Activated CD4-positive, alpha-beta T cell treated with anti-CD3 and anti-CD28 coated beads for 36 hours (primary cell): Measurements from ENCODE around the gene CEP78. TPM values are rescaled to one million over a fixed set of nuclear protein-coding genes. Genes with fewer than 3 reads are reported as not detected.

ENCODE experiments used
- ATAC-seq: fragments of 200-7000 bp; cut with Tn5 transposase; one replicate; pipeline ENCODE4 v1.10.0; 2021; ENCODE audit warnings: mild to moderate bottlenecking, moderate library complexity
- CTCF ChIA-PET: fragments of 350-600 bp; sonication (Branson Sonifier 250); formaldehyde crosslinking; loops from one replicate; lab custom pipeline; 2021; ENCODE audit warnings: antibody characterized with exemption; lab: Charles Lee
- POLR2A ChIA-PET: fragments of 350-600 bp; sonication (Branson Sonifier 250); formaldehyde crosslinking; loops from one replicate; lab custom pipeline; 2021; ENCODE audit warnings: antibody characterized with exemption, inconsistent platforms; lab: Charles Lee
- DNase-seq: peaks from one replicate; pipeline ENCODE4 v3.0.0-alpha.2; 2020
- H3K27ac Mint-ChIP-seq: one replicate; pipeline ENCODE4 v1.8.0; 2021; ENCODE audit warnings: mixed read lengths
- H3K27me3 Mint-ChIP-seq: one replicate; pipeline ENCODE4 v1.8.0; 2021; ENCODE audit warnings: mixed read lengths
- H3K36me3 Mint-ChIP-seq: one replicate; pipeline ENCODE4 v1.8.0; 2021; ENCODE audit warnings: low read depth, mixed read lengths
- H3K4me1 Mint-ChIP-seq: one replicate; pipeline ENCODE4 v1.8.0; 2021; ENCODE audit warnings: mixed read lengths
- H3K4me3 Mint-ChIP-seq: one replicate; pipeline ENCODE4 v1.8.0; 2021; ENCODE audit warnings: mild to moderate bottlenecking, moderate library complexity, mixed read lengths
- H3K9me3 Mint-ChIP-seq: one replicate; pipeline ENCODE4 v1.8.0; 2021; ENCODE audit warnings: low read depth, mixed read lengths
- intact Hi-C, 2 experiments: fragments of 100-400 bp; cut with DNase I in 1 of 2; cut with micrococcal nuclease in 1 of 2; formaldehyde crosslinking; loops; one replicate each; pipeline versions ENCODE4 v1.14.2 to v1.15.1; 2022 to 2024; cut with DNase I, micrococcal nuclease
- total RNA-seq, 2 experiments: library from RNA; stranded (reverse); gene quantifications; one replicate each; pipeline ENCODE4 v1.2.3, GENCODE V29; 2021

Gene CEP78
- total RNA-seq, 2 experiments from 2014 or later = 35.0 to 39.2 TPM

DNA sequence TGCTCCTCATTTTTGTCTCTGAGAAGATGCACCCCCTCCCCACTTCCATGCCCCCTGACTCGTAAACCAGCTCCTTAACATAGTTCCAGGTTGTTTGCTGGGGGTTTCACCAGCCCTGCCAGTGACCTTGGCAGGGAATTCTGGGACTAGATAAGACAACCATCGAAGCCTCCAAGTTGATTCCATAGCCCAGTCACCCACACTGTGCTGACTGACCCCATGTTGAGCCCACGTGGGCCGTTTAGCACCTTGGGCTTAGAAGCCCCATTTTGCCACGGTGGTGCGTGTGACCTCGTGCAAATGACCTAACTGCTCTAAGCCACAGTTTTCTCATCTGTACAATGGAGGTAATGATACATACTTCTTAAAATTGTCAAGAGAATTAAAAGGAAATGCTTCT is 85.6 kb downstream of the CEP78 start:
- ATAC-seq (no peak), DNase-seq (no peak)
- no peak overlapping the region for H3K27ac Mint-ChIP-seq
- H3K27me3 Mint-ChIP-seq = no peaks in the 10 kb centered on the region
- H3K9me3 Mint-ChIP-seq = peaks cover 2% of the 10 kb centered on the region
- peaks cover 89% of the 10 kb centered on the region for H3K36me3 Mint-ChIP-seq
- ChIA-PET POLR2A (no interaction called here), CTCF (interaction anchor here (0.7 kb wide), 1 partner anchor 1335 kb away, joined by 3 read pairs; no protein-coding TSS in a partner anchor)
- no peak overlapping the region for H3K4me3 Mint-ChIP-seq
- H3K4me1 Mint-ChIP-seq = no peaks in the 10 kb centered on the region
- intact Hi-C loops = no loop called here

DNA sequence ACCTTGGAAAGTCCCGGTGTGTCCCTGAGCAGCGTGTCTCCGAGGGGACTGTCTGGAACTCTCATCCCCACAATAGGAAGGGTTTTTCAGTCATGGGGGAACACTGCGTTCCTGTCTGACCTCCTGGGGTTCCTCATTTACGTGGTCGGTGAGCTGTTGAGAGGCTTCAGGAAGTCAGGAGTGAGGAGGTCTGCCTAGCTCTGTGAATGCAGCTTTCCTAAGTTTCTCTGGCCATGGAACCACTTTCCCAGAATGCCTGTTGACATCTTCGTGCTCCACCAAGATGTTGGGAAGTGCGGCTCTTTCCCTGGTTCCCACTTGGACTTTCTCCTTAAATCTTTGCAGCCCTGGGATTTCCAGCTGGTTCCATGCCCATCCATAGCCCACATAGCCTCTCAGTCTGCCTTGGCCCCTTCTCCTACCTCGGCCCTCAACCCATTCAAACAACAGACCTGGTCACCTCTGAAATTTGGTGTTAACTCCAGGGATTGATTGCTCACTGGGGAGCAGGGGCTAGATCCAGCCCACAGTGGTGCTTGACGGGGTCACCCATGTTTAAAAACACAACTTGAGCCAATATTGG is 88.3 kb downstream of the CEP78 start:
- ChIA-PET POLR2A (no interaction called here), CTCF (interaction anchor here (1.5 kb wide), 1 partner anchor 10 kb away, joined by 3 read pairs; no protein-coding TSS in a partner anchor)
- DNase-seq (no peak), ATAC-seq (no peak)
- H3K27me3 Mint-ChIP-seq = no peaks in the 10 kb centered on the region
- no peak overlapping the region for H3K4me3 Mint-ChIP-seq
- intact Hi-C loops = no loop called here
- H3K4me1 Mint-ChIP-seq = no peaks in the 10 kb centered on the region
- no peak overlapping the region for H3K27ac Mint-ChIP-seq
- H3K36me3 Mint-ChIP-seq = peaks cover 85% of the 10 kb centered on the region
- peaks cover 2% of the 10 kb centered on the region for H3K9me3 Mint-ChIP-seq

- CTCF ChIA-PET = interaction anchor here (1.5 kb wide), 1 partner anchor 9 kb away, joined by 3 read pairs; no protein-coding TSS in a partner anchor
These were observed 88.8 kb downstream of the CEP78 start for GRCh38 chr9:78324682-78325081.

DNA sequence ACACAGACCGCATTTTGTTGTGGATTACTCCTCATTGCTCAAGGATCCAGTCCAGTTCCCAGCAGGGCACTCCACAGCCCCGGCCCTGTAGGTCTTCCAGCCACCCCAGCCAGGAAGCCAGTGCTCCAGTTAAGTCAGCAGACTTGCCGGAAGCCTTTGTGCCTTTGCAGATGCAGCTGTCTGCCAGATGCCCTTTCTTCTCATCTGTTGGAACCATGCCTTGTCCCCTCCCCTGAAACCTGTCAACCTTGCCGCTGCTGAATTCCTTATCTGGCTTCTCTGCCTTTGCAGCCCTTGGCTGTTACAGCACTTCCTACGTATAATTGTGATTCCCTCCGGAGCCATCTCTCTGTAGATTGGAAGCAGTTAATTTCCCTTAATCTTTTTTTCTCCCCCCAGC is 89.5 kb downstream of the CEP78 start:
- no peaks in the 10 kb centered on the region for H3K27me3 Mint-ChIP-seq
- no peak for DNase-seq
- H3K4me1 Mint-ChIP-seq = no peaks in the 10 kb centered on the region
- no peak for ATAC-seq
- H3K36me3 Mint-ChIP-seq = peaks cover 81% of the 10 kb centered on the region
- POLR2A ChIA-PET = interaction anchor here (0.6 kb wide), 1 partner anchor 100 kb away, joined by 5 read pairs; no protein-coding TSS in a partner anchor
- intact Hi-C loops = no loop called here
- no peaks in the 10 kb centered on the region for H3K9me3 Mint-ChIP-seq
- H3K27ac Mint-ChIP-seq = no peak overlapping the region
- CTCF ChIA-PET = interaction anchor here (0.6 to 1.5 kb wide), 2 partner anchors 8 to 549 kb away, joined by 3 read pairs; no protein-coding TSS in a partner anchor
- H3K4me3 Mint-ChIP-seq = no peak overlapping the region

More at GRCh38 chr9:78324682-78325081, 88.8 kb downstream of the CEP78 start:
- DNase-seq (no peak), ATAC-seq (no peak)
- Mint-ChIP-seq H3K27me3 (no peaks in the 10 kb centered on the region), H3K4me3 (no peak overlapping the region), H3K27ac (no peak overlapping the region), H3K36me3 (peaks cover 84% of the 10 kb centered on the region), H3K9me3 (no peaks in the 10 kb centered on the region), H3K4me1 (no peaks in the 10 kb centered on the region)
- intact Hi-C loops = no loop called here
- POLR2A ChIA-PET = interaction anchor here (0.6 kb wide), 1 partner anchor 99 kb away, joined by 5 read pairs; no protein-coding TSS in a partner anchor

DNA sequence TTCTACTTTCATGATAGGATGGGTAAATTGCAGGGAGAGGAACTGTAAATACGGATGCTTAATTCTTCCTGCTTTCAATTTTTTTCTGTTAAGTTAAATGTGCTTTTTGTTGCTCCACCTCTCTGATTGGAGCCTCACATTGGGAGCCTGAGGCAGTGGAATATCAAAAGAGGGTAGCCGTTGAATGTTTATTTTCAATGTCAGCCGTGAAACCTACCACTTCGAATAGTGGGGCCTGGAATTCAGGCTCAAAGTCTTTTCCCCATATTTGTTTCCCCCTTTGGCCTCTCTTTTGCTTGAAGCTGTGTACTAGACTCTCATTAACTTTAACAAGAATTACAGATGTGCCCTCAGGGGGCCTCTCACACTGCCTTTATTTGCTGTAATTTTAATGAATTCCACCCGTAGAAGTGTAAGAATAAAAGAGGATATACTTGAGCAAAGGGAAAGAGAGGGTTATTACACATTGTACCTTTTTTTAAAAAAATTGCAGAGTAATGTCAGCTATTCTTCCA is 90.0 kb downstream of the CEP78 start:
- Mint-ChIP-seq H3K27ac (no peak overlapping the region), H3K4me3 (no peak overlapping the region), H3K9me3 (no peaks in the 10 kb centered on the region), H3K36me3 (peaks cover 82% of the 10 kb centered on the region), H3K27me3 (no peaks in the 10 kb centered on the region), H3K4me1 (no peaks in the 10 kb centered on the region)
- DNase-seq = no peak
- ChIA-PET CTCF (interaction anchor here (0.6 kb wide), 1 partner anchor 550 kb away, joined by 3 read pairs; no protein-coding TSS in a partner anchor), POLR2A (interaction anchor here (0.6 kb wide), 1 partner anchor 11 kb away, joined by 3 read pairs; no protein-coding TSS in a partner anchor)
- ATAC-seq = no peak
- intact Hi-C loops = no loop called here

DNA sequence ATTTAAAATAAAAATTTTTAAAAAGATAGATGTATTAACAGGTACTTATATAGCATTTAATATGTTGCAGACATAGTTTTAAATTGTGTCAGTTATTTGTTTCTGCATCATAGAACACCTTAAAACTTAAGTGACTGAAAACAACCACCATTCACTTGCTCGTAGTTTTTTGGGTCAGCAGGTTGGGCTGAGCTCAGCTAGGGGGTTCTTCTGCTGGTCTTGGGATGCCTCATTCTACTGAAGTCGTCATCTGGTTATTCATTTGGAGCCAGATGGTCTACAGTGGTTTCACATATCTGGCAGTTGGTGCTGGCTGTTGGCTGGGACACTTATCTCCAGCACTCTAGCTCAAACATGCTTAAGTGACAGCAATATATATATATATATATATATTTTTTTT is 90.7 kb downstream of the CEP78 start:
- Mint-ChIP-seq H3K4me1 (no peaks in the 10 kb centered on the region), H3K4me3 (no peak overlapping the region), H3K27ac (no peak overlapping the region), H3K27me3 (no peaks in the 10 kb centered on the region), H3K36me3 (peaks cover 82% of the 10 kb centered on the region), H3K9me3 (no peaks in the 10 kb centered on the region)
- ATAC-seq = no peak
- no peak for DNase-seq
- POLR2A ChIA-PET = interaction anchor here (0.6 kb wide), 2 partner anchors 12 to 50 kb away, joined by 3 read pairs; no protein-coding TSS in a partner anchor
- intact Hi-C loops = no loop called here
- CTCF ChIA-PET = no interaction called here

Other genes with a start within 250 kb of the CEP78 start
- gene GNAQ, start 204.3 kb upstream of the CEP78 start, total RNA-seq = 10 to 100 TPM; 22.8 to 24.7 TPM
- 100 to 1,000 TPM; 145 to 190 TPM for gene PSAT1, start 61.0 kb downstream of the CEP78 start, total RNA-seq